GM12872 (cell line): ENCODE data around the gene STK10.

ENCODE experiments used
- CTCF ChIP-seq: IDR thresholded peaks from 3 replicates; pipeline ENCODE4 v1.5.1; 2011; ENCODE audit warnings: low read depth, mild to moderate bottlenecking, low read length, moderate library complexity; ENCODE audit not compliant: insufficient read depth

STK10 gene

GRCh38 chr5:172169216-172169615, 18.8 kb downstream of the STK10 start:
- no peak for TF ChIP-seq CTCF

GRCh38 chr5:172168311-172168710, 19.7 kb downstream of the STK10 start:
- no peak for TF ChIP-seq CTCF

- TF ChIP-seq CTCF = no peak
Observed at GRCh38 chr5:172167895-172168294, 20.1 kb downstream of the STK10 start.

- no peak for TF ChIP-seq CTCF
Observed at GRCh38 chr5:172166030-172166826, 21.8 kb downstream of the STK10 start.

GRCh38 chr5:172165465-172165864, 22.6 kb downstream of the STK10 start:
- TF ChIP-seq CTCF = no peak

GRCh38 chr5:172164769-172165212, 23.2 kb downstream of the STK10 start:
- no peak for TF ChIP-seq CTCF

- no peak for TF ChIP-seq CTCF
Observed at GRCh38 chr5:172163346-172163745, 24.7 kb downstream of the STK10 start.
